DND-41 (cell line): Measurements from ENCODE around the gene DDN.

Source experiments
- ATAC-seq: fragments of 200-7000 bp; cut with Tn5 transposase; 3 replicates; pipeline ENCODE4 v1.9.1; 2021; ENCODE audit warnings: low read depth; ENCODE audit not compliant: insufficient read depth
- DNase-seq: peaks from one replicate; pipeline ENCODE4 v3.0.0-alpha.2; 2020
- H2AFZ ChIP-seq: 2 replicates; pipeline ENCODE4 v1.6.0; 2012; ENCODE audit warnings: low read depth, low read length
- H3K27ac ChIP-seq: 2 replicates; pipeline ENCODE4 v1.5.1; 2012; ENCODE audit warnings: low read length, inconsistent platforms
- H3K27me3 ChIP-seq: fragments of 200-600 bp; sonication (generic); 2 replicates; pipeline ENCODE4 v1.6.0; 2012; ENCODE audit warnings: low read length, mild to moderate bottlenecking, inconsistent platforms; ENCODE audit not compliant: insufficient read depth, poor library complexity
- H3K36me3 ChIP-seq: 2 replicates; pipeline ENCODE4 v1.5.1; 2012; ENCODE audit warnings: low read length, inconsistent platforms; ENCODE audit not compliant: insufficient read depth
- H3K4me1 ChIP-seq: 2 replicates; pipeline ENCODE4 v1.5.1; 2012; ENCODE audit warnings: mild to moderate bottlenecking, low read length; ENCODE audit not compliant: insufficient read depth
- H3K4me2 ChIP-seq: 2 replicates; pipeline ENCODE4 v1.6.0; 2012; ENCODE audit warnings: mild to moderate bottlenecking, moderate library complexity, low read length, inconsistent platforms; ENCODE audit not compliant: insufficient read depth
- H3K4me3 ChIP-seq, 2 experiments: fragments of 200-600 bp in 1 of 2; shearing (Covaris generic) in 1 of 2; 2 replicates each; pipeline ENCODE4 v1.5.1; 2012 to 2016; ENCODE audit warnings: inconsistent platforms in 2 of 2, low read length in 2 of 2, mild to moderate bottlenecking in 2 of 2, low read depth in 1 of 2, moderate library complexity in 1 of 2
- H3K79me2 ChIP-seq: 2 replicates; pipeline ENCODE4 v1.6.0; 2012; ENCODE audit warnings: low read length, inconsistent platforms; ENCODE audit not compliant: insufficient read depth
- H3K9ac ChIP-seq: 2 replicates; pipeline ENCODE4 v1.6.0; 2012; ENCODE audit warnings: low read depth, mild to moderate bottlenecking, inconsistent platforms, low read length, moderate library complexity
- H3K9me3 ChIP-seq: 2 replicates; pipeline ENCODE4 v1.5.1; 2012; ENCODE audit warnings: low read length, moderate library complexity, mild to moderate bottlenecking, inconsistent platforms; ENCODE audit not compliant: insufficient read depth, severe bottlenecking
- H4K20me1 ChIP-seq: 2 replicates; pipeline ENCODE4 v1.6.0; 2012; ENCODE audit warnings: low read length; ENCODE audit not compliant: insufficient read depth
- CTCF ChIP-seq: IDR thresholded peaks from 2 replicates; pipeline ENCODE4 v1.5.1; 2012; ENCODE audit warnings: borderline replicate concordance, low read length, moderate library complexity, mild to moderate bottlenecking; ENCODE audit not compliant: poor library complexity, severe bottlenecking; ENCODE audit errors: extremely low read depth
- EZH2 ChIP-seq: IDR thresholded peaks from 3 replicates; pipeline ENCODE4 v1.6.1; 2012; ENCODE audit warnings: borderline replicate concordance, low read depth, mild to moderate bottlenecking, moderate library complexity, low read length, inconsistent platforms; ENCODE audit not compliant: severe bottlenecking

Gene DDN

DNA sequence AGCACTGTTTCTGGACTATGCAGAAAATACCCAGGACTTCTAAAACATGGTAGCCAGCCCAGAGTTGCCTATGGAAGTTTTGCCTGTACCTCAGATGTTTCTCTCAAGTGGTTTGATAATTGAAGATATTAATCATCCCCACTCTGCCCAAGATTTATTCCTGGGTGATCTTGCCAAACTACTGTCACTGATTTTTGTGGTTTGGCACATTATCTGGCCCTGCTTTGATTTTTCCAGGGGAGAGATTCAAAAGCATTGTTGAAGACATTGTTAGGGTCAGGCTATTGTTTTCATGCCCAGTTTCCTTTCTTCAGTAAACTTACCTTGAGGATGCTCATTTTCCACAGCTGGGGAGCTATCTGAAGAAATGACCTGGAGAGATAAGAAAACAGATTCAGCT is 13.6 kb upstream of the DDN start:
- Histone ChIP-seq H2AFZ (no peak overlapping the region), H3K36me3 (peaks cover 31% of the 10 kb centered on the region), H3K9me3 (no peaks in the 10 kb centered on the region), H3K27me3 (no peaks in the 10 kb centered on the region), H3K27ac (no peak overlapping the region), H3K4me3 (no peak overlapping the region), H3K4me2 (no peak overlapping the region), H3K4me1 (peaks cover 16% of the 10 kb centered on the region), H4K20me1 (no peaks in the 10 kb centered on the region), H3K9ac (no peak overlapping the region), H3K79me2 (peaks cover 31% of the 10 kb centered on the region)
- ATAC-seq (no peak), DNase-seq (no peak)
- TF ChIP-seq CTCF, result no peak
- TF ChIP-seq EZH2, result no peak

DNA sequence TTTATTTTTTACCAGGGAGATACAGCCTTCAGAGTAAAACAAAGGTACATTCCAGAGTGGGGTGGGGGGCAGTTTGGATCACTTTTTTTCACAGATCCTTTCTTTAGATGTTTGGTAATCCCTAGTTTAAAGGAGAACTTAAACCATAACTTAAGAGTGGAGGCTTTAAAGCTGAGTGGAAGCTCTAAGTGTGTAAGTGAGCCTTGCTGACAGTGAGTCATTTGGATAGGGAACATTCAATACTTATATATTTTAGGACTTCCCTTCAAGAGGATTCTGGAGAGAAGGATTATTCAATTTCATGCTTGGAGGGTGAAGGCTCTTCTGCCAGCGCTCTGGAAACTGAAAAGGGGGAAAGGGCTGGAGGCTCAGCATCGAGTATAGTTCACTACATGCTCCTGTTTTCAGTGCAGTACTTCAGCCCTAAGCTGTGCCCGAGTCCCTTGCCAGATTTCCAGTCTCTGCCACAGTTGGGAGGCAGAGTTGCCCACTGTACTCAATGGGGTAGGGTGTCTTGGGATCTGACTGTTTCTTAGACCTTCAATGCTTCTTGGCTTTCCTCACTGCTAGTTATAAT is 11.0 kb upstream of the DDN start:
- peaks cover 10% of the 10 kb centered on the region for H3K79me2 ChIP-seq
- no peaks in the 10 kb centered on the region for H3K4me1 ChIP-seq
- peaks cover 37% of the 10 kb centered on the region for H3K36me3 ChIP-seq
- H3K9me3 ChIP-seq, result no peaks in the 10 kb centered on the region
- H3K4me2 ChIP-seq, result no peak overlapping the region
- H3K4me3 ChIP-seq, result no peak overlapping the region
- no peak overlapping the region for H3K27ac ChIP-seq
- no peak for TF ChIP-seq EZH2
- no peak for TF ChIP-seq CTCF
- no peak overlapping the region for H2AFZ ChIP-seq
- ATAC-seq, result no peak
- no peaks in the 10 kb centered on the region for H4K20me1 ChIP-seq
- H3K9ac ChIP-seq, result no peak overlapping the region
- no peak for DNase-seq
- H3K27me3 ChIP-seq, result no peaks in the 10 kb centered on the region

DNA sequence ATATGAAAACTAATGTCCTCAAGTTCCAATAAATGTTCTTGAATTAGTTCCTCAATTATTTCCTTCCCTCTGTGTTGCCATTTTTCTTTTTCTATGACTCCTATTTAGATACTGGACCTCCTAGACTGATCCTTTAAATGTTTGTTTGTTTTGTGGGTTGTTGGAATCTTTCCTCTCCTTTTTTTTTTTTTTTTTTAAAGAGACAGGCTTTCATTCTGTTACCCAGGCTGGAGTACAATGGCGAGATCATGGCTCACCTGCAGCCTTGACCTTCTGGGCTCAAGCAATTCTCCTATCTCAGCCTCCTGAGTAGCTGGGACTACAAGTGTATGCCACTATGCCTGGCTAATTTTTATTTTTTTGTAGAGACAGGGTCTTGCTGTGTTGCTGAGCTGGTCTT is 9.8 kb upstream of the DDN start:
- Histone ChIP-seq H4K20me1 (no peaks in the 10 kb centered on the region), H3K27ac (no peak overlapping the region), H3K4me2 (no peak overlapping the region), H3K4me1 (no peaks in the 10 kb centered on the region), H3K27me3 (no peaks in the 10 kb centered on the region), H3K4me3 (no peak overlapping the region), H3K36me3 (peaks cover 48% of the 10 kb centered on the region), H2AFZ (no peak overlapping the region), H3K9ac (no peak overlapping the region), H3K9me3 (no peaks in the 10 kb centered on the region), H3K79me2 (no peaks in the 10 kb centered on the region)
- TF ChIP-seq EZH2 (no peak), CTCF (no peak)
- no peak for DNase-seq
- no peak for ATAC-seq

- H3K27me3 ChIP-seq, result peaks cover 27% of the 10 kb centered on the region
- DNase-seq (no peak), ATAC-seq (no peak)
- no peak overlapping the region for H3K27ac ChIP-seq
- H4K20me1 ChIP-seq, result peaks cover 4% of the 10 kb centered on the region
- H3K4me2 ChIP-seq, result peak overlapping the region; percentile 98; the same call in 1 of the 2 replicates
- TF ChIP-seq EZH2, result no peak
- no peak for TF ChIP-seq CTCF
- no peak overlapping the region for H2AFZ ChIP-seq
- peaks cover 38% of the 10 kb centered on the region for H3K36me3 ChIP-seq
- H3K4me1 ChIP-seq, result peaks cover 39% of the 10 kb centered on the region
- H3K9me3 ChIP-seq, result no peaks in the 10 kb centered on the region
- H3K9ac ChIP-seq, result no peak overlapping the region; the same call in 1 of the 2 replicates
- H3K79me2 ChIP-seq, result no peaks in the 10 kb centered on the region
- no peak overlapping the region for H3K4me3 ChIP-seq
Observed at GRCh38 chr12:49000346-49000745, 1.2 kb upstream of the DDN start.
